MM.1S (cell line): Measurements from ENCODE around the gene ANO2.
"Not testable (repeated sequence)": the region's sequence is repeated elsewhere in the genome, so short reads cannot be mapped to it uniquely, and the experiment has no call there.

Source experiments
- DNase-seq: peaks from one replicate; pipeline ENCODE4 v3.0.0-alpha.2; 2015
- H2AFZ ChIP-seq: fragments of 300-600 bp; sonication (generic); 2 replicates; pipeline ENCODE4 v1.6.0; 2016; ENCODE audit warnings: antibody characterized with exemption, low read length
- H3F3A ChIP-seq: fragments of 300-600 bp; sonication (generic); 2 replicates; pipeline ENCODE4 v1.6.1; 2016; ENCODE audit warnings: mild to moderate bottlenecking, antibody characterized with exemption, low read length, moderate library complexity, mixed read lengths; ENCODE audit not compliant: insufficient read depth
- H3K27ac ChIP-seq: fragments of 300-600 bp; sonication (generic); 2 replicates; pipeline ENCODE4 v1.5.1; 2016; ENCODE audit warnings: mild to moderate bottlenecking, low read length
- H3K27me3 ChIP-seq: fragments of 300-600 bp; sonication (generic); replicated peaks from 2 replicates; pipeline ENCODE4 v1.6.0; 2016; ENCODE audit warnings: low read length; ENCODE audit not compliant: insufficient read depth
- H3K36me3 ChIP-seq: fragments of 300-600 bp; sonication (generic); replicated peaks from 2 replicates; pipeline ENCODE4 v1.6.1; 2016; ENCODE audit warnings: mild to moderate bottlenecking, low read length, mixed read lengths; ENCODE audit not compliant: insufficient read depth
- H3K4me1 ChIP-seq: fragments of 300-600 bp; sonication (generic); 2 replicates; pipeline ENCODE4 v1.6.1; 2016; ENCODE audit warnings: low read length, mixed read lengths
- H3K4me2 ChIP-seq: fragments of 300-600 bp; sonication (generic); 2 replicates; pipeline ENCODE4 v1.6.0; 2016; ENCODE audit warnings: low read depth, low read length
- H3K4me3 ChIP-seq: fragments of 300-600 bp; sonication (generic); 2 replicates; pipeline ENCODE4 v1.5.1; 2016; ENCODE audit warnings: low read length, mixed read lengths
- H3K79me2 ChIP-seq: fragments of 300-600 bp; sonication (generic); 2 replicates; pipeline ENCODE4 v1.6.1; 2016; ENCODE audit warnings: mixed run types, low read length, mixed read lengths
- H3K9ac ChIP-seq: fragments of 300-600 bp; sonication (generic); 2 replicates; pipeline ENCODE4 v1.6.1; 2016; ENCODE audit warnings: low read length, mixed read lengths
- H3K9me2 ChIP-seq: fragments of 300-600 bp; sonication (generic); replicated peaks from 2 replicates; pipeline ENCODE4 v1.6.1; 2016; ENCODE audit warnings: mild to moderate bottlenecking, low read length, mixed read lengths; ENCODE audit not compliant: insufficient read depth
- H3K9me3 ChIP-seq: fragments of 300-600 bp; sonication (generic); replicated peaks from 2 replicates; pipeline ENCODE4 v1.6.1; 2016; ENCODE audit warnings: mild to moderate bottlenecking, low read length, mixed read lengths; ENCODE audit not compliant: insufficient read depth
- H4K20me1 ChIP-seq: fragments of 300-600 bp; sonication (generic); 2 replicates; pipeline ENCODE4 v1.6.1; 2016; ENCODE audit warnings: mild to moderate bottlenecking, low read length, moderate library complexity, mixed read lengths; ENCODE audit not compliant: insufficient read depth
- EZH2 ChIP-seq: fragments of 300-600 bp; sonication (generic); optimal IDR thresholded peaks from 2 replicates; pipeline ENCODE3; 2017; ENCODE audit warnings: low read depth, mild to moderate bottlenecking, antibody characterized with exemption, low read length, mixed read lengths
- EZH2phosphoT487 ChIP-seq: fragments of 300-600 bp; sonication (generic); IDR thresholded peaks from 2 replicates; pipeline ENCODE4 v1.6.1; 2018; ENCODE audit warnings: antibody characterized with exemption, low read length
- TF ChIP-seq, protein P1 (sequence below): fragments of 300-600 bp; sonication (generic); IDR thresholded peaks from 2 replicates; pipeline ENCODE4 v1.5.1; 2016; ENCODE audit warnings: antibody characterized with exemption, low read length, mixed read lengths

The ANO2 gene

DNA sequence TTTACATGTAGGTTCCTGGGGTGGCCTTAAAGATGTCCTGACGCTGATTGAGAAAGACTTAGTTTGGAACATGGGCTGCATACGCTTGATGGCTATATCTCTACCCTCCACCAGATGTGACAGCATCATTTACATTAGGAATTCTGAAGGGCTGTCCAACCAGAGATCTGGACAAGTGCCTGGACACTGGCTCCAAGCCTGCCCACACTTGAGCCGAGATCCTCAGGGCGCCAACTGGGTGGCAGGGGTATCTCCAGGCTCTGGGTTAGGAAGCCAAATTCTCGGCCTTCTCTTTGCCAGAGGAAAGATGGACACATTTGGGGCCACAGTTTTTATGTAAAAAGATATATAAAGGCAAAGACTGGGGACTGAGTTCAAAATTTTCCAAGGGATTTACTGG is 266.9 kb downstream of the ANO2 start:
- H3K36me3 ChIP-seq: no peaks in the 10 kb centered on the region
- H3K9me2 ChIP-seq: no peaks in the 10 kb centered on the region
- no peaks in the 10 kb centered on the region for H3F3A ChIP-seq
- H3K9me3 ChIP-seq: no peaks in the 10 kb centered on the region
- H3K4me3 ChIP-seq: no peak overlapping the region
- H3K27ac ChIP-seq: no peak overlapping the region
- no peak for TF ChIP-seq EZH2phosphoT487
- TF ChIP-seq, protein P1, sequence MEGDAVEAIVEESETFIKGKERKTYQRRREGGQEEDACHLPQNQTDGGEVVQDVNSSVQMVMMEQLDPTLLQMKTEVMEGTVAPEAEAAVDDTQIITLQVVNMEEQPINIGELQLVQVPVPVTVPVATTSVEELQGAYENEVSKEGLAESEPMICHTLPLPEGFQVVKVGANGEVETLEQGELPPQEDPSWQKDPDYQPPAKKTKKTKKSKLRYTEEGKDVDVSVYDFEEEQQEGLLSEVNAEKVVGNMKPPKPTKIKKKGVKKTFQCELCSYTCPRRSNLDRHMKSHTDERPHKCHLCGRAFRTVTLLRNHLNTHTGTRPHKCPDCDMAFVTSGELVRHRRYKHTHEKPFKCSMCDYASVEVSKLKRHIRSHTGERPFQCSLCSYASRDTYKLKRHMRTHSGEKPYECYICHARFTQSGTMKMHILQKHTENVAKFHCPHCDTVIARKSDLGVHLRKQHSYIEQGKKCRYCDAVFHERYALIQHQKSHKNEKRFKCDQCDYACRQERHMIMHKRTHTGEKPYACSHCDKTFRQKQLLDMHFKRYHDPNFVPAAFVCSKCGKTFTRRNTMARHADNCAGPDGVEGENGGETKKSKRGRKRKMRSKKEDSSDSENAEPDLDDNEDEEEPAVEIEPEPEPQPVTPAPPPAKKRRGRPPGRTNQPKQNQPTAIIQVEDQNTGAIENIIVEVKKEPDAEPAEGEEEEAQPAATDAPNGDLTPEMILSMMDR: no peak
- TF ChIP-seq EZH2: no peak
- H3K4me1 ChIP-seq: no peaks in the 10 kb centered on the region
- no peak overlapping the region for H3K9ac ChIP-seq
- no peak for DNase-seq
- no peaks in the 10 kb centered on the region for H3K27me3 ChIP-seq
- H3K79me2 ChIP-seq: no peaks in the 10 kb centered on the region
- H2AFZ ChIP-seq: no peak overlapping the region
- H4K20me1 ChIP-seq: no peaks in the 10 kb centered on the region
- no peak overlapping the region for H3K4me2 ChIP-seq

DNA sequence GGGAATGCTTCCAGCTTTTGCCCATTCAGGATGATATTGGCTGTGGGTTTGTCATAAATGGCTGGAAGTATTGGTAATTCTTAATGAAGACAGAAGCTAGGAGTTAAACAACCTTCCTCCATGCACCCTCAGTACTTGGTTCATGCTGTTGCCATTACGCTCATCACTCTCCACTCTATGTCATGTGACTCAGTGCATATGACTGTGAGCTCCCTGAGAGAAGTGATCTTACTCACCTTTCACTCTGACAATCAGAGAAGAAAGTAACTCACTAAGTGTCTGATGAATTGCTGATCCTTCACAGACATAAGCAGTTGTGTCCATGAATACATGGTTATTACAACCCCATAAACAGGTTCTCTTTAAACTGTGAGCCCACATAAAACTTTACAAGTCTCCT is 275.4 kb downstream of the ANO2 start:
- H3F3A ChIP-seq, H4K20me1 ChIP-seq, H3K4me3 ChIP-seq, H3K4me2 ChIP-seq, H3K36me3 ChIP-seq, H3K27me3 ChIP-seq, H3K9me2 ChIP-seq, DNase-seq, H3K9ac ChIP-seq, H3K4me1 ChIP-seq, H3K27ac ChIP-seq, H3K9me3 ChIP-seq, H3K79me2 ChIP-seq, H2AFZ ChIP-seq: not testable (repeated sequence)

DNA sequence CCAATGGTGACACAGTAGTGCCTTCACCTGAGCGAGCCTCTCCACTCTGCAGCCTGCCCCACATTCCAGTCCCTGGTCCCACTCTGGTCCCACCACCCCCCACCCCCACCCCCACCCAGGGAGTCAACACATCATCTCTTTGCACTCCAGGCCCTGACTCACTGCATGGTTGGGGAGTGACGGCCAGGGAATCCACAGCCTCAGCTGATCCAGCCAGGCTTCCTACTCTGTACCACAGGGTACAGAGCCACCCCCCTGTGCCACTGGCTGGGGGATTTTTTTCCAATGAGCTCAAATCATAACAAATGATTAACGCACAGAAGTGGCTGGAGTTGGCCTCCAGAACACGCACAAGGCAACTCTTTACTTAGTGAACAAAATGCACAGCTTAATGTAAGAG is 279.4 kb downstream of the ANO2 start:
- H3K9me3 ChIP-seq: no peaks in the 10 kb centered on the region
- H3F3A ChIP-seq: no peaks in the 10 kb centered on the region
- H3K4me3 ChIP-seq: no peak overlapping the region
- no peaks in the 10 kb centered on the region for H3K4me1 ChIP-seq
- H2AFZ ChIP-seq: no peak overlapping the region
- no peak overlapping the region for H3K9ac ChIP-seq
- H3K9me2 ChIP-seq: no peaks in the 10 kb centered on the region
- no peak overlapping the region for H3K4me2 ChIP-seq
- no peaks in the 10 kb centered on the region for H3K27me3 ChIP-seq
- no peak for DNase-seq
- no peak for TF ChIP-seq EZH2phosphoT487
- TF ChIP-seq, protein P1: no peak
- no peak for TF ChIP-seq EZH2
- no peaks in the 10 kb centered on the region for H3K36me3 ChIP-seq
- H3K79me2 ChIP-seq: no peaks in the 10 kb centered on the region
- H4K20me1 ChIP-seq: no peaks in the 10 kb centered on the region
- H3K27ac ChIP-seq: no peak overlapping the region

DNA sequence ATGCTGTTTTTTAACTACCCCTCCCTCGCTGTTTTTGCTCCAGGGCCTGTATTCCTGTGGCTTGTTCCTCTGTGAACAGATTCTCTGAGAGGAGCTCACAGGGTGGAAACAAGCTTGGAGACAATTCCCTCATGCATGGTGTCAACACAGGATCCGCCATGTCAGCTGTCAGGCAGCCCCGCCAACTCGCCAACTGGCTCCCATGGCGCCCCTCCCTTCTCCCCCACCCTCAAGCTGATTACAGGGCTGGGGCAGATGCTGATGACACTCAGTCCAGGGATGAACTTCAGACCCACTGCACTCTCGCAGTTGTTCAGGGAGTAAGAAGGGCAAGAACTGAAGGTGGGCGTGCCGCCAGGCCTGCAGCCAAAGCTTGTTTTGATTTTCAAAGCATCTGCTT is 283.2 kb downstream of the ANO2 start:
- H3K9me2 ChIP-seq: no peaks in the 10 kb centered on the region
- DNase-seq: no peak
- no peak overlapping the region for H3K4me3 ChIP-seq
- no peaks in the 10 kb centered on the region for H3K36me3 ChIP-seq
- no peak overlapping the region for H3K9ac ChIP-seq
- H3K4me2 ChIP-seq: no peak overlapping the region
- TF ChIP-seq, protein P1: no peak
- H3F3A ChIP-seq: no peaks in the 10 kb centered on the region
- no peaks in the 10 kb centered on the region for H3K9me3 ChIP-seq
- no peaks in the 10 kb centered on the region for H4K20me1 ChIP-seq
- no peak overlapping the region for H2AFZ ChIP-seq
- H3K4me1 ChIP-seq: no peaks in the 10 kb centered on the region
- no peaks in the 10 kb centered on the region for H3K79me2 ChIP-seq
- H3K27me3 ChIP-seq: no peaks in the 10 kb centered on the region
- no peak overlapping the region for H3K27ac ChIP-seq
